ENCODE results near the gene ACADSB. TPM values are rescaled to one million over a fixed set of nuclear protein-coding genes. Genes with fewer than 3 reads are reported as not detected.

ACADSB gene
- total RNA-seq, result 4.4 and 5.0 TPM in 2 replicates

DNA sequence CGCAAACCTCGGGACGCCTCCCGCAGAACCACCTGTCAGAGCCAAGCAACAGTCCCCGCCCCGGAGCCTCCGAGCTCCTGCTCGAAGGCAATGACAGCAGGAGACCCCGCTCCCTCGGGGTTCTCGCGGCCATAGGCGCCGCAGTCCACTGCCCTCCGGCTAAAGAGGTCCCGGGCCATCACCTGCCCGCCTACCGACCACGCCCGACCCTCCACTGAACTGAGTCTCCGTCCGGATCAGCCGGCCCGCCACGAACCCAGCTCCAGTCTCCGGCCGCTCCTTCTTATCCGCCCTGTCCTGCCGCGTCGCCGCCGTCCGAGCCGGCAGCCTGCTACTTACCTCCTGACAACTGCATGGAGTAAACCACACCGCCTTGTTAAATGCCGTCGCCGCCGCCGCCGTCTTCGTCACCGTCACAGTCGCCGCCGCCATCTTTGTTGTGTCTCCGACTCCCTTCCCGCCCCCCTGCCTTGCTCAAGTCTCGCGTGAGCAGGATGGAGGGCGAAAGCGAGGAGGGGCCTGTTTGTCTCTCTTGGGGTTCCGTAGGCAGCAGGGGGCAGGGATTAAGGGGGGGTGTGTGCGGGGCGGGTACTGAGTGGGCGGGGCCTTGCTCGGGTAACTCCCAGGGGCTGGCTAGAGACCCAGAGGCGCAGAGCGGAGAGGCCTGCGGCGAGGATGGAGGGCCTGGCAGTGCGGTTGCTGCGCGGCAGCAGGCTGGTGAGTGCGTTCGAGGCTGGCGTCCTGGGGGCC lies at the start of gene ACADSB, which contains the start of gene IKZF5:
ACADSB (plus strand) TSS at position 652 of the 750 bp plus-strand sequence; CDS start at position 676, 24 bp downstream.
IKZF5 (minus strand) TSS at position 441 of the 750 bp plus-strand sequence. CDS start 10,170 bp downstream, outside the sequence.
- TF ChIP-seq, protein P1, sequence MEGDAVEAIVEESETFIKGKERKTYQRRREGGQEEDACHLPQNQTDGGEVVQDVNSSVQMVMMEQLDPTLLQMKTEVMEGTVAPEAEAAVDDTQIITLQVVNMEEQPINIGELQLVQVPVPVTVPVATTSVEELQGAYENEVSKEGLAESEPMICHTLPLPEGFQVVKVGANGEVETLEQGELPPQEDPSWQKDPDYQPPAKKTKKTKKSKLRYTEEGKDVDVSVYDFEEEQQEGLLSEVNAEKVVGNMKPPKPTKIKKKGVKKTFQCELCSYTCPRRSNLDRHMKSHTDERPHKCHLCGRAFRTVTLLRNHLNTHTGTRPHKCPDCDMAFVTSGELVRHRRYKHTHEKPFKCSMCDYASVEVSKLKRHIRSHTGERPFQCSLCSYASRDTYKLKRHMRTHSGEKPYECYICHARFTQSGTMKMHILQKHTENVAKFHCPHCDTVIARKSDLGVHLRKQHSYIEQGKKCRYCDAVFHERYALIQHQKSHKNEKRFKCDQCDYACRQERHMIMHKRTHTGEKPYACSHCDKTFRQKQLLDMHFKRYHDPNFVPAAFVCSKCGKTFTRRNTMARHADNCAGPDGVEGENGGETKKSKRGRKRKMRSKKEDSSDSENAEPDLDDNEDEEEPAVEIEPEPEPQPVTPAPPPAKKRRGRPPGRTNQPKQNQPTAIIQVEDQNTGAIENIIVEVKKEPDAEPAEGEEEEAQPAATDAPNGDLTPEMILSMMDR (conservative IDR thresholded peaks at IDR 0.05; ENCODE audit: low read depth, low read length), result no peak
- H3K4me3 ChIP-seq (ENCODE audit: low read depth, low read length), result peak within 1 kb of the TSS; percentile 65
- peak; percentile 70 for DNase-seq (ENCODE audit: low read depth)

DNA sequence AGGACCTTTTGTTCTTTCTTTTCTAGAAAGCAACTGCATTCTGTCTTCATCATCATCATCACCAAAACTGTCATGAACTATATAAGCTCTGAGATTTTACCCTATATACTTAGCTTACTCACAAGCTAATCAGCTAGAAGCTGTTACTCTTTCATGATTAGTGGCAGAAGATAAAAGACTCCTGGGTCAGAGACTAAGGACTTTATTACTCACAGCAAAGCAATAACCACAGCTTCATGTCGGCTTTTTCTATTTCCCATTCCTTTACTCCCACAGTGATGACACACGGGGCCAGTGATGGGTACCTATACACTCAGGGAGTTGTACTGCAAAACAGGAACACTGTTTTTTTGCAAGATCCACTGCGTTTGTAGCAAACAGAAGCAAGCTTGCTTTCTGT lies 46.4 kb upstream of the ACADSB start:
- DNase-seq (ENCODE audit: low read depth), result no peak
- TF ChIP-seq, protein P1 (conservative IDR thresholded peaks at IDR 0.05; ENCODE audit: low read depth, low read length), result no peak
- no peak overlapping the region for H3K4me3 ChIP-seq (ENCODE audit: low read depth, low read length)

DNA sequence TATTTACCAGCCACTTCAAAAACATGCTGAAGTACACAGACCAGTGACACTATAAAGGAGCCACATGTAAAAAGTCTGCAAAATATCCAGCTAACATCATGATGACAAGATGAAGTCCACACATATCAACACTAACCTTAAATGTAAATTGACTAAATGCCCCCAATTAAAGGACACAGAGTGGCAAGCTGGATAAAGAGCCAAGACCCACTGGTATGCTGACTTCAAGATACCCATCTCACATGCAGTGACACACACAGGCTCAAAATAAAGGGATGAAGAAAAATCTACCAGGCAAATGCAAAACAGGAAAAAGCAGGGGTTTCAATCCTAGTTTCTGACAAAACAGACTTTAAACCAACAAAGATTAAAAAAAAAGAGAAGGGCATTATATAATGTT lies 41.9 kb upstream of the ACADSB start:
- TF ChIP-seq, protein P1 (conservative IDR thresholded peaks at IDR 0.05; ENCODE audit: low read depth, low read length), result no peak
- DNase-seq (ENCODE audit: low read depth), result no peak

DNA sequence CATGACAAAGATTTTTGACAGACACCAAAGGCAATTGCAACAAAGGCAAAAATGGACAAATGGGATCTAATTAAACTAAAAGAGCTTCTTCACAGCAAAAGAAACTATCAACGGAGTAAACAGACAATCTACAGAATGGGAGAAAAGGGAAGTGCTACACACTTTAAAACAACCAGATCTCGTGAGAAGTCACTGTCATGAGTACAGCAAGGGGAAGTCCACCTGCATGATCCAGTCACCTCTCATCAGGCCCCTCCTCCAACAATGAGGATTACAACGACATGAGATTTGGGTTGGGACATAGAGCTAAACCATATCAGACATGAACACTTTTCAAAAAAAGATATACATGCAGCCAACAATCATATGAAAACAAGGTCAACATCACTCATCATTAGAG lies 40.1 kb upstream of the ACADSB start:
- no peak for DNase-seq (ENCODE audit: low read depth)
- no peak overlapping the region for H3K4me3 ChIP-seq (ENCODE audit: low read depth, low read length)
- TF ChIP-seq, protein P1 (conservative IDR thresholded peaks at IDR 0.05; ENCODE audit: low read depth, low read length), result no peak

More for the DNA sequence above, 41.9 kb upstream of the ACADSB start:
- H3K4me3 ChIP-seq (ENCODE audit: low read depth, low read length), result no peak overlapping the region

DNA sequence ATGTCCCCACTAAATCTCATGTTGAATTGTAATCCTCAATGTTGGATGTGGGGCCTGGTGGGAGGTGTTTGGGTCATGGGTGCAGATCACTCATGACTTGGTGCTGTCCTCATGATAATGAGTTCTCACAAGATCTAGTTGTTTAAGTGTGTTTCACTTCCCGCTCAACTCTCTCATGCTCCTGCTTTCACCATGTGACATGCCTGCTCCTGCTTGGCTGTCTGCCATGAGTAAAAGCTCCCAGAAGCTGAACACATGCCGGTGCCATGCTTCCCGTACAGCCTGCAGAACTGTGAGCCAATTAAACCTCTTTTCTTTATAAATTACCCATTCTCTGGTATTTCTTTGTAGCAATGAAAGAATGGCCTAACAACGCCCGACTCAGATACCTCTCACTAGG lies 34.8 kb upstream of the ACADSB start:
- TF ChIP-seq, protein P1 (conservative IDR thresholded peaks at IDR 0.05; ENCODE audit: low read depth, low read length), result no peak
- no peak overlapping the region for H3K4me3 ChIP-seq (ENCODE audit: low read depth, low read length)
- no peak for DNase-seq (ENCODE audit: low read depth)

DNA sequence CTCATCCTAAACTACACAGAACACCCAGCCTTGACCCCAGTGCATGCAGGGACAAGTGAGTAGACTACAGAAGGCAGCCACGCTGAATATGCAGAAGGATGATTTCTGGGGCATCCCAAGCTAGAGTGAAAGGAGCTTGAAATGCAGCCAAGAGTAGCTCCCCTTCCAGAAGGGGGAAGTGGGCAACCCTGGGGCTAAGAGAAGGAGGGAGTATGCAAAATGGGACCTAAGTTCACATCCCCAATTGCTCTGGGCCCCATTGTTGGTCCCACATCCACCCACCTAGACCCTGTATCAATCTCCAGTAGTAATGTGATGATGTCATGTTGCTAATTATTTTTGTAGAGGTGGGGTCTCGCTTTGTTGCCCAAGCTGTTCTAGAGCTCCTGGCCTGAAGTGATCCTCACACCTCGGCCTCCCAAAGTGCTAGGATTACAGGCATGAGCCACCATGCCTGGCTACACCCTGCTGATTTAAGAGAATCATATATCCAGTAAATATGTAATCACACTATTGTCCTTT lies 34.2 kb upstream of the ACADSB start:
- TF ChIP-seq, protein P1 (conservative IDR thresholded peaks at IDR 0.05; ENCODE audit: low read depth, low read length), result no peak
- no peak overlapping the region for H3K4me3 ChIP-seq (ENCODE audit: low read depth, low read length)
- DNase-seq (ENCODE audit: low read depth), result no peak

Data from epithelial cell of proximal tubule (primary cell).